GM12878 (cell line): ENCODE results near the gene SFXN5. TPM values are rescaled to one million over a fixed set of nuclear protein-coding genes. Genes with fewer than 3 reads are reported as not detected.

Source experiments
- ATAC-seq: fragments of 200-7000 bp; cut with Tn5 transposase; 3 replicates; pipeline ENCODE4 v1.9.1; 2020; ENCODE audit warnings: mild to moderate bottlenecking, moderate library complexity
- BruUV-seq: library from RNA; stranded (reverse); fragments of 400-500 nt; replicated peaks from 2 replicates; lab custom pipeline; 2021; lab: Mats Ljungman, UMichigan
- CTCF ChIA-PET: fragments of 300-600 bp; sonication (Branson Sonifier 250); formaldehyde crosslinking; extraction: SDS; loops from one replicate; lab custom pipeline; 2021; ENCODE audit warnings: inconsistent platforms; lab: Yijun Ruan, JAX
- POLR2A ChIA-PET: fragments of 350-600 bp; formaldehyde crosslinking; extraction: SDS; loops from one replicate; lab custom pipeline; 2021; ENCODE audit warnings: inconsistent platforms; lab: Charles Lee
- RAD21 ChIA-PET: fragments of 300-600 bp; sonication (Branson Sonifier 250); formaldehyde crosslinking; loops from one replicate; lab custom pipeline; 2023; ENCODE audit warnings: antibody characterized with exemption; ENCODE audit not compliant: unreplicated experiment; lab: Charles Lee
- SMC1A ChIA-PET: fragments of 300-600 bp; sonication (Branson Sonifier 250); formaldehyde crosslinking; loops from one replicate; lab custom pipeline; 2023; ENCODE audit not compliant: unreplicated experiment, uncharacterized antibody; lab: Charles Lee
- DNase-seq: peaks from one replicate; pipeline ENCODE4 v3.0.0-alpha.2; 2011; ENCODE audit warnings: low read depth, low spot score
- FAIRE-seq: peaks from 3 replicates; lab custom pipeline; 2011; peaks lifted over from hg19 to GRCh38; lab: Jason Lieb, UNC
- H2AFZ ChIP-seq: 2 replicates; pipeline ENCODE4 v1.6.0; 2011; ENCODE audit warnings: low read depth, low read length, control low read depth; ENCODE audit not compliant: control insufficient read depth
- H3K27ac ChIP-seq: 2 replicates; pipeline ENCODE4 v1.5.1; 2011; ENCODE audit warnings: control low read depth; ENCODE audit not compliant: control insufficient read depth, insufficient read depth
- H3K27me3 ChIP-seq, 2 experiments: replicated peaks in 1 of 2; 2 replicates each; pipeline versions ENCODE4 v1.6.0 to v1.6.1; 2011; ENCODE audit warnings: low read length in 1 of 2; ENCODE audit not compliant: control insufficient read depth in 2 of 2, insufficient read depth in 2 of 2
- H3K36me3 ChIP-seq, 2 experiments: 2 replicates each; pipeline ENCODE4 v1.5.1; 2011; ENCODE audit warnings: low read length in 1 of 2; ENCODE audit not compliant: control insufficient read depth in 2 of 2, insufficient read depth in 2 of 2
- H3K4me1 ChIP-seq: 2 replicates; pipeline ENCODE4 v1.6.1; 2011; ENCODE audit warnings: mild to moderate bottlenecking, low read length, moderate library complexity, mixed read lengths; ENCODE audit not compliant: control insufficient read depth, insufficient read depth
- H3K4me2 ChIP-seq: 2 replicates; pipeline ENCODE4 v1.6.0; 2011; ENCODE audit warnings: control low read depth; ENCODE audit not compliant: control insufficient read depth, insufficient read depth
- H3K4me3 ChIP-seq: fragments of 200-600 bp; sonication (generic); 2 replicates; pipeline ENCODE4 v1.5.1; 2016
- H3K79me2 ChIP-seq: 2 replicates; pipeline ENCODE4 v1.6.0; 2011; ENCODE audit warnings: low read length; ENCODE audit not compliant: control insufficient read depth, insufficient read depth
- H3K9ac ChIP-seq: 2 replicates; pipeline ENCODE4 v1.8.0; 2011; ENCODE audit warnings: low read length, control low read depth, mixed read lengths; ENCODE audit not compliant: control insufficient read depth, insufficient read depth
- H3K9me3 ChIP-seq: replicated peaks from 3 replicates; pipeline ENCODE4 v1.5.1; 2011; ENCODE audit warnings: mild to moderate bottlenecking, low read length; ENCODE audit not compliant: control insufficient read depth, insufficient read depth
- H4K20me1 ChIP-seq: 2 replicates; pipeline ENCODE4 v1.6.0; 2011; ENCODE audit not compliant: control insufficient read depth, insufficient read depth
- CBFB ChIP-seq: IDR thresholded peaks from 2 replicates; pipeline ENCODE4 v1.6.1; 2016; ENCODE audit warnings: antibody characterized with exemption, low read depth
- CHD4 ChIP-seq: fragments of 200-600 bp; sonication (generic); IDR thresholded peaks from 2 replicates; pipeline ENCODE4 v1.6.1; 2016; ENCODE audit warnings: mild to moderate bottlenecking
- CREB1 ChIP-seq: IDR thresholded peaks from 2 replicates; pipeline ENCODE4 v1.6.1; 2012; ENCODE audit warnings: low read depth, mild to moderate bottlenecking, inconsistent platforms
- EZH2 ChIP-seq: IDR thresholded peaks from 2 replicates; pipeline ENCODE4 v1.6.1; 2012; ENCODE audit warnings: low read depth, mild to moderate bottlenecking, control low read depth, inconsistent platforms, low read length, borderline replicate concordance; ENCODE audit not compliant: control insufficient read depth
- FOXM1 ChIP-seq: IDR thresholded peaks from 2 replicates; pipeline ENCODE4 v1.6.1; 2012; ENCODE audit warnings: low read depth, mild to moderate bottlenecking, inconsistent platforms, low read length, moderate library complexity
- IKZF1 ChIP-seq: fragments of 450-650 bp; conservative IDR thresholded peaks from 2 replicates; pipeline ENCODE4 v1.6.1; 2017; ENCODE audit warnings: antibody characterized with exemption, mild to moderate bottlenecking
- RB1 ChIP-seq: fragments of 450-650 bp; formaldehyde crosslinking; IDR thresholded peaks from 2 replicates; pipeline ENCODE4 v1.6.1; 2017; ENCODE audit warnings: mild to moderate bottlenecking, borderline replicate concordance
- STAT1 ChIP-seq: fragments of 450-650 bp; conservative IDR thresholded peaks from 2 replicates; pipeline ENCODE4 v1.6.1; 2014; ENCODE audit warnings: antibody characterized with exemption, mild to moderate bottlenecking
- ZZZ3 ChIP-seq: IDR thresholded peaks from 2 replicates; pipeline ENCODE4 v1.6.1; 2011; ENCODE audit warnings: low read depth; ENCODE audit not compliant: control insufficient read depth, insufficient read length
- WGBS: methylation state at CpG from one replicate; pipeline ENCODE4 v1.1.6; 2016; ENCODE audit warnings: low lambda C conversion rate; ENCODE audit not compliant: insufficient replicate concordance, insufficient coverage; ENCODE audit errors: missing lambda C conversion rate; 5-methylcytosine and 5-hydroxymethylcytosine counted together
- in situ Hi-C: fragments of 300-500 bp; cut with MboI; formaldehyde crosslinking; loops from 9 replicates; pipeline ENCODE4 v1.14.3; 2018; ENCODE audit warnings: mixed read lengths
- intact Hi-C: fragments of 100-400 bp; cut with micrococcal nuclease; formaldehyde crosslinking; loops from one replicate; pipeline ENCODE4 v1.14.2; 2022; ENCODE audit not compliant: unreplicated experiment
- polyA plus RNA-seq, 11 experiments: library from polyadenylated mRNA; depleted of rRNA in 4 of 11; unstranded in 6 of 11; stranded (reverse) in 5 of 11; fragments of >200 nt; fragmentation: Nextera tagmentation in 4 of 11; fragmentation: Illumina TruSeq in 1 of 11; extraction: Ambion mirVana in 4 of 11; extraction: Trizol in 1 of 11; gene quantifications; 1 replicate in 1 of 11; 2 replicates in 10 of 11; pipeline versions ENCODE4 v1.2.1 to v1.2.3, GENCODE V29; 2011 to 2016; ENCODE audit warnings: inconsistent platforms in 2 of 11, missing spikeins in 2 of 11, low read depth in 1 of 11
- total RNA-seq, 4 experiments: library from RNA; depleted of rRNA in 3 of 4; stranded (reverse); fragments of >200 nt in 3 of 4; fragmentation: Illumina TruSeq in 1 of 4; extraction: Trizol in 1 of 4; gene quantifications; 2 replicates each; pipeline versions ENCODE4 v1.2.1 to v1.2.3, GENCODE V29; 2013 to 2021
- TF ChIP-seq, protein P1 (sequence below): fragments of 450-650 bp; formaldehyde crosslinking; IDR thresholded peaks from 2 replicates; pipeline ENCODE4 v1.4.0; 2020; ENCODE audit warnings: mild to moderate bottlenecking, moderate library complexity

Gene SFXN5
- total and polyA plus RNA-seq, 10 of the 15 experiments (the other 5 are each of a cell fraction or from before 2014, with no cell fraction given): 3.3 to 15.9 (median 11.2) TPM

DNA sequence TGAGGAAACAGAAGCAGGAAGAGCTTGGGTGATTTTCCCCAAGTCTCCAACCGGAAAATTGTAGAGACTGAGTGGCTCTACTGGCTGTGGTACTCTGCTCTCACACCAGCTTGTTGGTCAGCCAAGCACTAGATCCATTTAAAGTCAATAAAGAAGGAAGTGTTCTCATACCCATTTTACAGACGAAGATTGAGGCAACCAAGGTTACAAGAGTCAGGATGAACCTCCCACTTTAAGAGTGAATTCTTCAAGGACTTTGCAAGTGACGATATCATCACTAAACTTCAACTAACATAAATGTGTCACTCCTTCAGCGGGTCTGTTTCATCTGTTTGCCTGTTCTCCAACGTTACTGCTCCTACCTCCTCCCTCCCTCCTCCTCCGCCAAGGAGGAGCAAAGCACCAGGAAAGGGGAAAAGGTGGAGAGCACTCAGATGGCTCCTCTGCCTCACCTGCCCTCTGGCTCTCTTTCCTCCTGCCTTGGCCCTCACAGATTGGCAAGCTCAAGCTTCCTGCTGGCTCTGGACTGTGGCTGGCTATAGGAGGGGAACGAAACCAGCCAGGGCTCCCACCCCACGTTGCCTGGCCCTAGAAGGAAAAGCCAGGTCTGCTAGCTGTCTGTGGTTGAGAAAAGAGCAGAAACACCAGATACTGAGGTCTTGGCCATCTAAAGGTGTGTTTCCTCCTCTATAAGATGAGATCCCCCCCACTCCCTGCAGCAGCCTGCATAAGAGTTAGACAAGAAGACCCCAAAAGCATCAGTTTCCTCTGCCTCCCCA is 44.9 kb upstream of the SFXN5 start:
- Histone ChIP-seq H3K27ac (no peak overlapping the region), H4K20me1 (no peaks in the 10 kb centered on the region), H3K79me2 (no peaks in the 10 kb centered on the region), H3K9ac (no peak overlapping the region), H3K4me1 (no peaks in the 10 kb centered on the region), H3K27me3 (peaks cover 3 to 13% of the 10 kb centered on the region in 2 experiments), H3K9me3 (no peaks in the 10 kb centered on the region), H3K4me3 (no peak overlapping the region), H3K4me2 (no peak overlapping the region), H3K36me3 (no peaks in the 10 kb centered on the region), H2AFZ (no peak overlapping the region)
- no peak for TF ChIP-seq CREB1
- TF ChIP-seq IKZF1: no peak
- no peak for TF ChIP-seq ZZZ3
- no peak for TF ChIP-seq RB1
- ChIA-PET SMC1A (no interaction called here), POLR2A (no interaction called here), RAD21 (no interaction called here), CTCF (interaction anchor here (0.6 kb wide), 1 partner anchor 96 kb away, joined by 3 read pairs; no protein-coding TSS in a partner anchor)
- no peak for DNase-seq
- no peak for FAIRE-seq
- in situ Hi-C loops (no loop called here), intact Hi-C loops (no loop called here)
- BruUV-seq: no TSS peak
- ATAC-seq: no peak
- 34% methylated on average over 8 of the region's 8 CpGs for WGBS

DNA sequence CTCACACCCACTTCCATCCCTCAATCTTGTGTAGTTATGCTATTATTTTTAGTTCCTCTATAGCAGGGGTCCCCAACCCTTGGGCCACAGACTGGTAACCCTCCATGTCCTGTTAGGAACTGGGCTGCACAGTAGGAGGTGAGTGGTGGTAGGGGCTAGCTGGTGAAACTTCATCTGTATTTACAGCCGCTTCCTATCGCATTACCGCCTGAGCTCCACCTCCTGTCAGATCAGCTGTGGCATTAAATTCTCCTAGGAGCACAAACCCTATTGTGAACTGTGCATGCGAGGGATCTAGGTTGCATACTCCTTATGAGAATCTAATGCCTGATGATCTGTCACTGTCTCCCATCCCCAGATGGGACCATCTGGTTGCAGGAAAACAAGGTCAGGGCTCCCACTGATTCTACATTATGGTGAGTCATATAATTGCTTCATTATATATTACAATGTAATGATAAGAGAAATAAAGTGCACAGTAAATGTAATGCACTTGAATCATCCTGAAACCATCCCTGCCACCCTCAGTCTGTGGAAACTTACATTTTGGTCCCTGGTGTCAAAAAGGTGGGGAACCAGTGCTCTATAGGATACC is 42.9 kb upstream of the SFXN5 start:
- ChIA-PET RAD21 (no interaction called here), CTCF (no interaction called here), SMC1A (no interaction called here), POLR2A (interaction anchor here (0.6 kb wide), 1 partner anchor 421 kb away, joined by 4 read pairs; no protein-coding TSS in a partner anchor)
- in situ Hi-C loops (no loop called here), intact Hi-C loops (no loop called here)
- Histone ChIP-seq H3K4me1 (no peaks in the 10 kb centered on the region), H3K4me3 (no peak overlapping the region), H3K9me3 (no peaks in the 10 kb centered on the region), H3K79me2 (no peaks in the 10 kb centered on the region), H3K9ac (no peak overlapping the region), H3K4me2 (no peak overlapping the region), H4K20me1 (no peaks in the 10 kb centered on the region), H3K27ac (no peak overlapping the region), H2AFZ (no peak overlapping the region), H3K27me3 (peaks cover 6 to 17% of the 10 kb centered on the region in 2 experiments), H3K36me3 (no peaks in the 10 kb centered on the region)
- no peak for DNase-seq
- BruUV-seq: no TSS peak
- FAIRE-seq: no peak
- ATAC-seq: no peak
- 88% methylated on average over 4 of the region's 4 CpGs for WGBS
- TF ChIP-seq CBFB (no peak), FOXM1 (no peak), STAT1 (no peak), EZH2 (no peak), CHD4 (no peak)
- TF ChIP-seq, protein P1, sequence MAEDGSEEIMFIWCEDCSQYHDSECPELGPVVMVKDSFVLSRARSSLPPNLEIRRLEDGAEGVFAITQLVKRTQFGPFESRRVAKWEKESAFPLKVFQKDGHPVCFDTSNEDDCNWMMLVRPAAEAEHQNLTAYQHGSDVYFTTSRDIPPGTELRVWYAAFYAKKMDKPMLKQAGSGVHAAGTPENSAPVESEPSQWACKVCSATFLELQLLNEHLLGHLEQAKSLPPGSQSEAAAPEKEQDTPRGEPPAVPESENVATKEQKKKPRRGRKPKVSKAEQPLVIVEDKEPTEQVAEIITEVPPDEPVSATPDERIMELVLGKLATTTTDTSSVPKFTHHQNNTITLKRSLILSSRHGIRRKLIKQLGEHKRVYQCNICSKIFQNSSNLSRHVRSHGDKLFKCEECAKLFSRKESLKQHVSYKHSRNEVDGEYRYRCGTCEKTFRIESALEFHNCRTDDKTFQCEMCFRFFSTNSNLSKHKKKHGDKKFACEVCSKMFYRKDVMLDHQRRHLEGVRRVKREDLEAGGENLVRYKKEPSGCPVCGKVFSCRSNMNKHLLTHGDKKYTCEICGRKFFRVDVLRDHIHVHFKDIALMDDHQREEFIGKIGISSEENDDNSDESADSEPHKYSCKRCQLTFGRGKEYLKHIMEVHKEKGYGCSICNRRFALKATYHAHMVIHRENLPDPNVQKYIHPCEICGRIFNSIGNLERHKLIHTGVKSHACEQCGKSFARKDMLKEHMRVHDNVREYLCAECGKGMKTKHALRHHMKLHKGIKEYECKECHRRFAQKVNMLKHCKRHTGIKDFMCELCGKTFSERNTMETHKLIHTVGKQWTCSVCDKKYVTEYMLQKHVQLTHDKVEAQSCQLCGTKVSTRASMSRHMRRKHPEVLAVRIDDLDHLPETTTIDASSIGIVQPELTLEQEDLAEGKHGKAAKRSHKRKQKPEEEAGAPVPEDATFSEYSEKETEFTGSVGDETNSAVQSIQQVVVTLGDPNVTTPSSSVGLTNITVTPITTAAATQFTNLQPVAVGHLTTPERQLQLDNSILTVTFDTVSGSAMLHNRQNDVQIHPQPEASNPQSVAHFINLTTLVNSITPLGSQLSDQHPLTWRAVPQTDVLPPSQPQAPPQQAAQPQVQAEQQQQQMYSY: no peak
